Fibroblast of villous mesenchyme (primary cell): ENCODE results near the gene GPR62. TPM values are rescaled to one million over a fixed set of nuclear protein-coding genes. Genes with fewer than 3 reads are reported as not detected.

Source experiments
- DNase-seq: peaks from one replicate; pipeline ENCODE4 v3.0.0-alpha.2; 2010; ENCODE audit warnings: low read depth
- H3K4me3 ChIP-seq: 2 replicates; pipeline ENCODE4 v1.5.1; 2011; ENCODE audit warnings: low read depth, mild to moderate bottlenecking, low read length
- total RNA-seq: library from RNA; depleted of rRNA; stranded (reverse); fragments of >200 nt; gene quantifications from 2 replicates; pipeline ENCODE4 v1.2.3, GENCODE V29; 2012
- TF ChIP-seq, protein P1 (sequence below): IDR thresholded peaks from 2 replicates; pipeline ENCODE4 v1.5.1; 2012; ENCODE audit warnings: low read depth, mild to moderate bottlenecking, low read length; ENCODE audit not compliant: insufficient read depth

The GPR62 gene
- total RNA-seq, 1 donor = under 0.01 TPM

DNA sequence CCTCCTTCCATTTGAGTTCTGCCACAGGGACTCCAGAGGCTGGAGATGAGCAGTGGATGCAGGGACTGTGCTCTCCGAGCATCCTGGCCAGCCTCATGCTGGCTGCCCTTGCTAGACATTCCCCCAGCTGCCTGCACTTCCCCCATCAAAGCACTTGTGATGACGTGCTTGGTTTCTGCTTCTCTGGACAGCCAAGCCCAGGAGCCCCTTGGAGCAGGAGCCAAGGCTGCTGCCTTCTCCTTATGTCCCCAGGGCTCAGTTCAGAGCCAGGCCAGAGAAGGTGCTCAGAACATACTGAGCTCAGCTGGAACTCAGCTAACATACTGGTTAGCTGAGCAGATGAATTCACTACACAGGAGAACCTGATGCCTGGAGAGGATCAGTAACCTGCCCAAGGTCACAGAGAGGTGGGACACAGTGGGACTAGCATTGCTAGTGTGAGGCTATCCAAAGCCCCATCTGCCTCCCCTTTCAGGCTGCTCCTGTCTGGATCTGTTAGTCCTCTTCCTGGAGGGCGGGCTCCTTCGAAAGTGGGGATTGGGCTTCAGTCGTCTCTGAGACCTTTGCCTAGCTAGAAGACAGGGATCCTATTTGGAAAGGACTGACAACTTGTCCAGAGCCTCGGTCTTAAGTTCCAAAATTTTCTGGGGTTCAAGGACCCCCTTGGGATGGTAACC, 7.8 kb downstream of the GPR62 start:
- TF ChIP-seq, protein P1, sequence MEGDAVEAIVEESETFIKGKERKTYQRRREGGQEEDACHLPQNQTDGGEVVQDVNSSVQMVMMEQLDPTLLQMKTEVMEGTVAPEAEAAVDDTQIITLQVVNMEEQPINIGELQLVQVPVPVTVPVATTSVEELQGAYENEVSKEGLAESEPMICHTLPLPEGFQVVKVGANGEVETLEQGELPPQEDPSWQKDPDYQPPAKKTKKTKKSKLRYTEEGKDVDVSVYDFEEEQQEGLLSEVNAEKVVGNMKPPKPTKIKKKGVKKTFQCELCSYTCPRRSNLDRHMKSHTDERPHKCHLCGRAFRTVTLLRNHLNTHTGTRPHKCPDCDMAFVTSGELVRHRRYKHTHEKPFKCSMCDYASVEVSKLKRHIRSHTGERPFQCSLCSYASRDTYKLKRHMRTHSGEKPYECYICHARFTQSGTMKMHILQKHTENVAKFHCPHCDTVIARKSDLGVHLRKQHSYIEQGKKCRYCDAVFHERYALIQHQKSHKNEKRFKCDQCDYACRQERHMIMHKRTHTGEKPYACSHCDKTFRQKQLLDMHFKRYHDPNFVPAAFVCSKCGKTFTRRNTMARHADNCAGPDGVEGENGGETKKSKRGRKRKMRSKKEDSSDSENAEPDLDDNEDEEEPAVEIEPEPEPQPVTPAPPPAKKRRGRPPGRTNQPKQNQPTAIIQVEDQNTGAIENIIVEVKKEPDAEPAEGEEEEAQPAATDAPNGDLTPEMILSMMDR = no peak
- no peak overlapping the region for H3K4me3 ChIP-seq
- DNase-seq = no peak

GRCh38 chr3:51963951-51964451, 8.8 kb downstream of the GPR62 start:
- DNase-seq = no peak
- TF ChIP-seq, protein P1 = no peak
- no peak overlapping the region for H3K4me3 ChIP-seq

DNA sequence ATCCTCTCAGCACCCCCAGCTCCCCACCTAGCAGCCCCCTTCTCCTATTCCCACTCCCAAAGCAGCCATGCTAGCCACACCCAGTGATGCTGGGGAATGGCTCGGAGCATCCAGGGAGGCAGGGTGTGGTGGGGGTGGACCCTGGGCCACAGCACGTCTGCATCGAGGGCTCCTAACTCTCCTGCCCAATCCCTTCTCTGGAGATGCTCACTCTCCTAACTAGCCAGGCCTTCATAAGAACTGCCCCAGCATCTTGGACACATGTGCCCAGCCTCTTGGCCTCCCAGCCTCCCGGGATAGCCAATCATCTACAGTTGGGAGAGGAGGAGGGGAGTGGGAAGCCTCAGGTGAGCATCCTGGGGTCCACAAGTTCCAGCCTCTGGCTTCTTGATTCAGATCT, 9.3 kb downstream of the GPR62 start:
- TF ChIP-seq, protein P1 = no peak
- DNase-seq = no peak
- no peak overlapping the region for H3K4me3 ChIP-seq

DNA sequence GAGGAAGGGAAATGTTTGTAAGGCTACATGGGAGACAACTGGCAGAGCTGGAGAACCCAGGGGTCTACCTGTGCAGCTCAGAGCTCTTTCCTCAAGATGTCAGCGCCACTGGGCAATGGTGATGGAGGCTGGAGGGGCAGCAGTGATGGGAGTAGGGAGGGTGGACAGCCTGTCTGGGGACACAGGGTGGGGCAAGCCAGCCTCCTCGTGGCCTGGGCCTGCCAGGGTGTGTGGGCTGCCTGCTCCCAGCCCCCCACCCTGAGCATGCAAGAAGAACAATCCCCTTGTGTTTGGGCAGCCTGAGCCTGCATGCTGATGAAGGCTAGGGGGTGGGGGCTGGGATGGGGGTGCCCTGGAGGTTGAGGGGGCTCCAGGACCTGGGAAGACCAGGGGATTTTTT, 10.8 kb downstream of the GPR62 start:
- DNase-seq = no peak
- TF ChIP-seq, protein P1 = no peak
- no peak overlapping the region for H3K4me3 ChIP-seq

DNA sequence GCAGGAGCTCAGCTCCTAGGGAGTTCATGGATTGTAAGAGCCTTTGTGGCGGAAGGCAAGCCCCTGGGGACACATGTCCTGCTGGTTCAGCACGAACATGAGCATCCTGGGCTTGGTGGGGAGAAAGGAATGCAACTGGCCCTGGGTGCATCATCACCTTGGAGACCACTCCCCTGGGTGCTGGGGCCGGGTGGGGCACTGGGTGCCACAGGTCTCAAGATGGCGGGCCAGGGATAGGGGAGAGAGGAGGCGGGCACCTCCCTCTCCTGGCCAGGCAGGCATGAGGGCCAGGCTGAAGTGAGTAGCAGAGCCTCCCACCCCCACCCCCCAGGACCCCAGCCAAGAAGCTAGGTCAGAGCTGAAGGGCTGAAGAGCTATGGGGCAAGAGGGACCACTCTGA, 11.3 kb downstream of the GPR62 start:
- DNase-seq = no peak
- TF ChIP-seq, protein P1 = no peak
- H3K4me3 ChIP-seq = peak overlapping the region; percentile 71

- H3K4me3 ChIP-seq = peak overlapping the region; percentile 71
- no peak for DNase-seq
- TF ChIP-seq, protein P1 = no peak
These were observed 11.8 kb downstream of the GPR62 start for GRCh38 chr3:51966922-51967383.
